GM21423 (cell line): Measurements from ENCODE around the gene ZNF844.
"Not testable (repeated sequence)": the region's sequence is repeated elsewhere in the genome, so short reads cannot be mapped to it uniquely, and the experiment has no call there.

Source experiments
- ATAC-seq: cut with Tn5 transposase; IDR thresholded peaks from one replicate; pipeline ENCODE4 v1.9.1; 2021; ENCODE audit warnings: mild to moderate bottlenecking, moderate library complexity; ENCODE audit not compliant: unreplicated experiment

The ZNF844 gene

GRCh38 chr19:12092065-12092867 is 27.7 kb downstream of the ZNF844 start:
- peak; percentile 58 for ATAC-seq

- no peak for ATAC-seq
Observed at GRCh38 chr19:12092956-12093355, 28.4 kb downstream of the ZNF844 start.

DNA sequence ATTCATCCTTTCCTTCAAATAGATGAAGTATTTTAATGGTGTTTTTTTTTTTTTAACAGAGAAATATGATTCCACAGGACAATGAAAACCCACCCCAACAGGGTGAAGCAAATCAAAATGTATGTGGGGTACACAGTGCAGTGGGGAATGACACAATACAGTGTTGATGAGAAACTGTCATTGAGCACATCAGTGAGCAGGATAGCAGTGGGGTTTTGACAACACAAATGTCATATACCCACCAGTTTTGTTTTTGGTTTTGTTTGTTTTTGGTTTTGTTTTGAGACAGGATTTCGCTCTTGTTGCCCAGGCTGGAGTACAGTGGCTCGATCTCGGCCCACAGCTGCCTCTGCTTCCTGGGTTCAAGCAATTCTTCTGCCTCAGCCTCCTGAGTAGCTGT is 29.2 kb downstream of the ZNF844 start:
- ATAC-seq: no peak

DNA sequence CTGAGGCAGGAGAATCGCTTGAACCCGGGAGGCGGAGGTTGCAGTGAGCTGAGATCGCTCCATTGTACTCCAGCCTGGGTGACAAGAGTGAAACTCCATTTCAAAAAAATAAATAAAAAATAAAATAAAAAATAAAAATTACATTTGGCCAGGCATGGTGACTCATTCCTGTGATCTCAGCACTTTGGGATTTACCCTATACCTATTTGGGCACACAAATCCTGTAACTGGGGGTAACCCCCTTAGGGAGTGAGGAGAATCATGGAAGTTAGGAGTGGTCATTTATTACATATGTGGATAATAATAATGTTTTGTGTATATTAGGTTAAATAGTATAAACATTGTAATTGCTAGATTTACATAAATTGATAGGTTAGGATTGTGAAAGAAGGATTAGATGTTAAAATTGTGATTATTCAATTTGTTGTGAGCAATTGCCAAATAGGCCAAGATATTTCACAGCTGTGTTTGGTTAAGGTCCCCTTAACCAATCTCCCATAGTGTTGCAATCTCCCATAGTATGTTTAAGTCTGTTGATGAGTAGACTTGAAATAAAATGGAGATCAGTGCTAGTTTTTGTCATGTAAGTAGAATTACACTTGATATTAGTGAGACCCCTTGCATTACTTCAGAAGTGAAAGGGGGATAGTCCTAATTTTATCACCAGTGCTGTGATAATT is 30.7 kb downstream of the ZNF844 start:
- ATAC-seq: no peak

DNA sequence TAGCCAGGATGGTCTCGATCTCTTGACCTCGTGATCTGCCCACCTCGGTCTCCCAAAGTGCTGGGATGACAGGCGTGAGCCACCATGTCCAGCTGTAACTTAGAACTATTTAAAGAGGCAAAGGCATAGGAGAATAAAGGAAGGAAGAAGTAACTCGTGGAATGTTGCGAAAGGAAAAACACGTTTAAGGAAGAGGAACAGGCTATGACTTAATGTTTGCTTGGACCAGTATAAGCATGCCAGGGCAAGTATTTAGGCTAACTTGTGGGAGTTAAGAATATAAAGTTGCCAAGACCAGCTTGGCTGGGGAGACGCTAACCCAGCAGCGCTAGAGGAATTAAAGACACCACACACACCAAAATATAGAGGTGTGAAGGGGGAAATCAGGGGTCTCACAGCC is 33.5 kb downstream of the ZNF844 start:
- ATAC-seq: no peak

GRCh38 chr19:12103909-12104308 is 39.4 kb downstream of the ZNF844 start:
- ATAC-seq: not testable (repeated sequence)

DNA sequence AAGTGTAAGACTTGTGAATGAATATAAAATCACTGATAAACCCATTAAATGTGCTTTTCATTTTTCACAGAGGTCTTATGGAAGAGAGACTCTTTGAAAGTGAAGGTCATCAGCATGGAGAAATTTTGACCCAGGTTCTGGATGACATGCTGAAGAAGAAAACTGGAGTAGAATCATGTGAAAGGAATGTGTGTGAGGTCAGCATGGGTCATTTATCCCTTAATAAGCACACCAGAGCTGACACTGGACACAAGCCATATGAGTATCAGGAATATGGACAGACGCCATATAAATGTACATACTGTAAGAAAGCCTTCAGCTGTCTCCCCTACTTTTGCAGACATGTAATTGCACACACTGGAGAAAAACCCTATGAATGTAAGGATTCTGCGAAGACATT is 46.6 kb downstream of the ZNF844 start:
- ATAC-seq: no peak

- ATAC-seq: no peak
Observed at GRCh38 chr19:12111943-12112637, 47.6 kb downstream of the ZNF844 start.

DNA sequence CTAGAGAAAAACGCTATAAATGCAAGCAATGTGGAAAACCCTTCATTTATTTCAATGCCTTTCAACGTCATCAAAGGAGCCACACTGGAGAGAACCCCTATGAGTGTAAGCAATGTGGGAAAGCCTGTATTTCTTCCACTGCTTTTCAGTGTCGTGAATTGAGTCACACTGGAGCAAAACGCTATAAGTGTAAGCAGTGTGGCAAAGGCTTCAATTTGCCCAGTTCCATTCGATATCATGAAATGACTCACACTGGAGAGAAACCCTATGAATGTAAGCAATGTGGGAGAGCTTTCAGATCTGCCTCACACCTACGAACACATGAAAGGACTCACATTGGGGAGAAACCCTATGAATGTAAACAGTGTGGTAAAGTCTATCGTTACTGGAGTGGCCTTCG is 48.2 kb downstream of the ZNF844 start:
- no peak for ATAC-seq

DNA sequence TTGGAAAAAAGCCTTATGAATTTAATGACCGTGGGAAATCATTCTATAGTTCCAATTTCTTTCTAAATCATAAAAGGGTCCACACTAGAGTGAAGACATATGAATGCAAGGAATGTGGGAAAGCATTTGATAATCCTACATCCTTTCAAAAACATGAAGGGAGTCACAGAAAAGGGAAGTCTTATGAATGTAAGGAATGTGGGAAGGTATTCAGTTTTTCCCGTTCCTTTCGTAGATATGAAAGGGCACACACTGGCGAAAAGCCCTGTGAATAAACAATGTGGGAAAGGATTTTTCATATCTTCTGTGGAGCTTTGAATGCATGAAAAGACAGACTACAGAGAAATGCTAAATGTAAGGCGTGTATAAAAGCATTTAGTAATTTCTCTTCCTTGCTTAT is 48.6 kb downstream of the ZNF844 start:
- no peak for ATAC-seq

GRCh38 chr19:12117201-12117970 is 52.9 kb downstream of the ZNF844 start:
- ATAC-seq: no peak

- ATAC-seq: no peak
Observed at GRCh38 chr19:12126707-12127106, 62.2 kb downstream of the ZNF844 start.
